Transverse colon (tissue), 4 donors: ENCODE data around the gene PARL.

Source experiments
- CTCF ChIP-seq, 5 experiments: fragments of 200-600 bp in 3 of 5; fragments of 450-650 bp in 2 of 5; sonication (generic) in 3 of 5; IDR thresholded peaks; 1 replicate in 2 of 5; 2 replicates in 3 of 5; pipeline ENCODE4 v1.5.1; 2016 to 2017; ENCODE audit warnings: antibody characterized with exemption in 5 of 5, inconsistent platforms in 3 of 5, mild to moderate bottlenecking in 2 of 5, moderate library complexity in 1 of 5
- POLR2A ChIP-seq: fragments of 450-650 bp; IDR thresholded peaks from one replicate; pipeline ENCODE4 v1.6.1; 2016; ENCODE audit warnings: antibody characterized with exemption, mild to moderate bottlenecking, moderate library complexity
- POLR2AphosphoS5 ChIP-seq, 3 donors: sonication (generic); formaldehyde crosslinking; IDR thresholded peaks; one replicate each; pipeline ENCODE4 v1.6.1; 2016; ENCODE audit warnings: antibody characterized with exemption in 3 of 3

GRCh38 chr3:183814240-183814639 lies 70.4 kb downstream of the PARL start:
- TF ChIP-seq CTCF (IDR thresholded peaks at IDR 0.05) (no peak), POLR2A (no peak), POLR2AphosphoS5 (IDR thresholded peaks at IDR 0.05) (no peak)
